CD4-positive, alpha-beta T cell treated with Interleukin-2 at 100 ng/mL for 4 hours (primary cell): ENCODE results near the gene LIMS2.

Experiments
- DNase-seq: peaks from one replicate; pipeline ENCODE4 v3.0.0-alpha.2; 2020; ENCODE audit warnings: low spot score

LIMS2 gene

DNA sequence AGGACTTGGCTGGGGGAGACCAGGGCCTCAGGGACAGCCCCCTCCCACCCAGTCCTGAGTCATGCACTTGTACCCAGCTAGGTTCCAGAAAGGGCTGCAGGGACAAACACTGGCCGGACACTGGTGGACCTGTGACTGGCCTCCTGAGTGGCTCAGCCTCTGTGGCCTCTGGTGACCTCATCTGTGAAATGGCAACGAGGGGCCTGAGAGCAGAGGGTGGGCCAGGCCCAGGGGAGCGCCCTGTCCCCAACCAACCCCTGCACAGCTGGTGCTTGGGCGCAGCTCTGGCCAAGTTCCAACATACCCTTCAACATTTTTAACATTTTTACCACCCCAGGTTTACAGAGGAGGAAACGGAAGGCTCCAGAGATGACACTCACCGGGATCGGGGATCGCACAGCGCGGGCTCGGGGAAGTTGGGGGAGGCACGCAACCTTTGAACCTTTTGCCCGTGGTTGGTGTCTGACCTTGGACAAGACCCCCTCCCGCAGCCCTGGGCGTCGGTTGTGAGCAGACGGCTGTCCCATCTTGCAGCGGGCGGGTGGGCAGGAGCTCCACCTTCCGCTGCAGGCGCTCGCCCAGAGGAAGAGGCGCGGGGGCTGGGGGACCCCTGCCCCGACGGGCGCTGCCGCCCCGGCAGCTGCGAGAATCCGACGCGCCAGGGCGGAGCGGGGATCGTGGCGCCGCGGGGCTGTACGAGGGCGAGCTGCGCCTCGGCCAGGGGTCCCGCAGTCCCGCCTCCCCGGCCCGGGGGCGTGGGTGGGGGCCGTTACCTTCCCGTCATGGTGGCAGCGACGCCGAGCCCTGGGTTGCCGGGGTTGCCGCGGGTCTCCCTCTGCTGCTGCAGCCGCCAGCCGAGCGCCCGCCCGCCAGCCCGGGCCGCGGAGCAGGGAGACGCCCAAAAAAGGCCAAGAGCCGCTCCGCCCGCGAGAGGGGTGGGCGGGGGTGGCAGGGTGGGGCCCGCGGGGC, 805 bp downstream of the LIMS2 start:
- no peak for DNase-seq

DNA sequence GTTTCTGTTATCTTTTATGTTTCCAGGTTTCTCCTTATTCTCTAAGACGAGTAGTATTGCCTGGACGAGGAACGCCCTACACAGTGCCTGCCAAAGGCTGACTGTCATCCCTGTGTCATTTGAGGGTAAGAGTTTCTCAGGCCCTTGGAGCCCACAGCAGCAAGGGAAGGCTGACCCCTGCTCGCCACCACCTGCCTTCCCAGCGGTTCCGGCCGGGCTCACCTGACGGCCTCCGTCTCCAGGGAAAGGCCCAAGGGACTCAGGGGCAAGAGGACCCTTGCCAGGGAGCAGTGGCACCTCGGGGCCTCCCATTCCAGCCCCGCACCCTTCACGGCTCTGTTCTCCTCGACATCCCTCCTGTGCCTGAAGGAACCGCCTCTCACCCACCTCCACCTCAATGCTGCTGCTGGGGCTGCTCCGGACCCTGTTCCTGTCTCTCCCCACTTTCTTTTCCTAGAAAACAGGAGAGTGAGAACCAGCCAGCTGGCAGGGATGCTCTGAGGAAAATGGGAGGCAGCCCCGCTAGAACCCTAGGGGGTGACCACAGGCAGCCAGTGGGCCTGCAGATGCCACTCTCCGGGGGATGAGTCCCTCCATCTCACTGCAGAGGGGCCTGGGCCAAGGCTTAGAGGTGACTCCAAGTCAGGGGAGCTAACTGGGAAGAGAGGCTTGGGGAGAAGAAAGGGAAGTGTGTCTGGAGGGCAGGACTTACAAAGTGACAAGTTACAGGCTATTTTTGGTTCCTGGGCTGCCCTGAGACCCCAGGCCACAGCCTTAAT, 1.9 kb downstream of the LIMS2 start:
- no peak for DNase-seq

DNA sequence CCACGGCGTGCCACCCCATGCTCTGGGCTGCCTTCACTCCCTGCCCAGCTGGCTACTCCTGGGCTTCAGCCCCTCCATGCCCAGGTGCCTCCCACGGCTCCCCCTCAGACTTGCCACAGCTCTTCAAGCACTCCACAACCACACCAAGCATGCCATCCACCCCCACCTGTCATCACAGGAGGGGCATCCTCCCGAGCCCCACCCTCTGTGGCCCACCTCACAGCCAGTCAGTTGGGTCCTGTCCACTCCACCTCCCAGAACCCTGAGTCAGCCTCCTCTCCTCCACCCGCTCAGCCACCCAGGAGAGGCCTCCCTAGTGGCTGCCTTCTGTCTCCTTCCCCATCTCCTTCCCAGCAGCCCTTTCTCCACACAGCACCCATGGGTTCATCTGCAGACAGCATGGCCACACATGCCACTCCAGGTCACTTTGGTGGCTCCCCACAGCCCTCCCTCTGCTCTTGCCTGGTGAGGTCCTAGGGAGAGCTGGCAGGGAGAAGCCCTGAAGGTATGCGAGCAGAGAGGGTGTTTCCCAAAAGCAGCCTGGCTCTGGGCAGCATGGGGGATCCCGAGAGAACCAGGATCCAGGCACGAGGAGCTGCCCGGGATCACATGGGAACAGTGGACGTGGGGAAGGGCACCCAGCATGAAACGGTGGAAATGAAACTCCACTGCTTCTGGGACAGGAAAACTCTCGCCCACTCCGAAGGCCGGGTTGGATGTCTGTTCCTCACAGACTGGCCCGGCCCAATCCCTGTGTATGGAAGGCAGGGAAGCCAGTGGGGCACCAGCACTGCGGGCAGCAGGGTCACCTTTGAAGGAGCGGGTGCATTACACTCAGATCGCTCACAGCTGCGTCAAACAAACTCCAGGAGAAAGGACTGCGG, 2.7 kb downstream of the LIMS2 start:
- DNase-seq, result no peak

DNA sequence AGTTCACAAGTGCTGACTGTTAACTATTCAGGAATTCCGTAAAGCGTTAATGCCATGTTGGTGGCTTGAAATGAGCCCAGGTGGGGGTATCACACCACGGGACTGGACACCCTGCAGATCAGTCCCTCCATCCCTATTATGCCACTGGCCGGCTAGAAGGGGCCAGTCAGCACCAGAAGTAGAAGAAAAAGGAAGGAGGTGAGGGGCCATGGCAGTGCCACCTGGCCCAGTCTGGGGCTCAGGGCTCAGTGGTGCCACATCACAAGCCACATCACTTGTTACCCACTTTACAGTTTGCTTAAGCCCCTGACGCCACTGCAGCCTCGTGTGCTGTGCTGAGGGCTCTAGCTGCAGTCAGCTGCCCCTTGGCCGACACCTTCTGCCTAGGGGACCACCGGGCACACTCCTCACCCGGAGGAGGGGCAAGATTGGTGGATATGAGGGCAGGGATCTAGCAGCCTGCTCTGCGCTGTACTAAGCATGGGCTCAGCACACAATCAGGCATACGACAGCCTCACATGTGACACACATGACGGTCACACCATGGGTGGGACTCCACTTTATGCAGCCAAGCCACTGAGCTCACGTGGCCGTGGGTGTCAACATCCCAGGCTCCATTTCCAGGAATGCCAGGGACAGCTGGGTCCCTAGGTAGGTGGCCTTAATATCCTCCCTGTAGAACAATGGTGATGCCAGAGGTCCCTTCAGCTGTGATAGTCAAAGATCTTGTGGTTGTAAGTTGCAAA, 3.6 kb downstream of the LIMS2 start:
- DNase-seq, result no peak

DNA sequence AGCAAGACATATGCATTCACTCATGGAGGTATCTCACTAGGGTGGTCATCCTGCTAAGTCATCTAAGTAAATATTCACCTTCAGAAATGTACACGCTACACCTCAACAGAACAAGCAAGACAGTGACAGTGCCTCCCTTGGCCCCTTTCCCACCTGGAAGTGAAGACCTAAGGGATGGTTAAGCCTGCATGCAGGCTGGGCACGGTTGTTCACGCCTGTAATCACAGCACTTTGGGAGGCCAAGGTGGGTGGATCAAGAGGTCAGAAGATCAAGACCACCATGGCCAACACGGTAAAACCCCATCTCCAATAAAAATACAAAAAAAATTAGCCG, 4.4 kb downstream of the LIMS2 start:
- DNase-seq, result no peak

DNA sequence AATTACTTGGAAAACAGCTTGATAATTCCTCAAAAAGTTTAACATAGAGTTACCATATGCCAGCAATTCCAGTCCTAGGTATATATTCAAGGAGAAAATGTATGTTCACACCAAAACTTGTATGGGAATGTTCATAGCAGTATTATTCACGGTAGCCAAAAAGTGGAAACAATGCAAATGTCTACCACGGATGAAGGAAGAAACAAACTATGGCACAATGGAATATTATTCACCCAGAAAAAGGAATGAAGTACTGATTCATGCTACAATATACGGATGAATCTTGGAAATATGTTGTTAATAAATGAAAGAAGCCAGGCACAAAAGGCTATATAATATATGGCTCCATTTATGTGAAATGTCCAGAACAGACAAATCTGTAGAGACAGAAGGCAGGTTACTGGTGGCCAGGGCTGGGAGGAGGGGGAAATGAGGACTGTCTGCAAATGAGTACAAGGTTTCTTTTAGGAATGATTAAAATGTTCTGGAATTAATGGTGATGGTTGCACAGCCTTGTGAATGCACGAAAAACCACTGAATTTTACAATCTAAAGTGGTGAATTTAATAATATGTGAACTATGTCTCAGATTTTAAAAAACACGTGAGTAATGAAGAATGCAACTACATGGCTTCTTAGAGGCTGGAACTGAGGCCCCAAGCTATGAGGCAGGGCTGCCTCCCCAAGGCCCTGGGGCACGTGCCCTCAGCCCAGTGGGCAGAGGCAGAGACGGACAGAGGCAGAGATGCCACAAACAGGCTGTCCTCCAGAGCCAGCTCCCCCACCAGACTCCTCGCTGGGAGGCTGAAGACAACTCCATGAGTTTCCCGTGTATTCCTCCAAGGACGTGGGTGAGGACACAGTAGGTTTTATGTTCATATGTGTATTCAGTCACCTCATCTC, 5.0 kb downstream of the LIMS2 start:
- DNase-seq, result no peak

DNA sequence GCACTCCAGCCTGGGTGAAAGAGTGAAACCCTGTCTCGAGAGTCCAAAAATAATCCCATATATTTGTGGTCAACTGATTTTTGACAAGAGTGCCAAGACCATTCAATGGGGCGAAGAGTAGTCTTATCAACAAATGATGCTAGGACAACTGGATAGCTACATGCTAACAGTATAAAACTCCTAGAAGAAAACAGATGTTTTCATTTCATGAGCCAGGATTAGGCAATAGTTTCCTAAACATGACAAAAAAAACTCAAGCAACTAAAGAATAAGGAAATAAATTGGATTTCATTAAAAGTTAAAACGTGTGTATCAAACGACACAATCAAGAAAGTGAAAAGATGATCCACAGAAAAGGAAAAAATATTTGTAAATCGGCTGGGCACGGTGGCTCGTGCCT, 6.3 kb downstream of the LIMS2 start:
- no peak for DNase-seq

DNA sequence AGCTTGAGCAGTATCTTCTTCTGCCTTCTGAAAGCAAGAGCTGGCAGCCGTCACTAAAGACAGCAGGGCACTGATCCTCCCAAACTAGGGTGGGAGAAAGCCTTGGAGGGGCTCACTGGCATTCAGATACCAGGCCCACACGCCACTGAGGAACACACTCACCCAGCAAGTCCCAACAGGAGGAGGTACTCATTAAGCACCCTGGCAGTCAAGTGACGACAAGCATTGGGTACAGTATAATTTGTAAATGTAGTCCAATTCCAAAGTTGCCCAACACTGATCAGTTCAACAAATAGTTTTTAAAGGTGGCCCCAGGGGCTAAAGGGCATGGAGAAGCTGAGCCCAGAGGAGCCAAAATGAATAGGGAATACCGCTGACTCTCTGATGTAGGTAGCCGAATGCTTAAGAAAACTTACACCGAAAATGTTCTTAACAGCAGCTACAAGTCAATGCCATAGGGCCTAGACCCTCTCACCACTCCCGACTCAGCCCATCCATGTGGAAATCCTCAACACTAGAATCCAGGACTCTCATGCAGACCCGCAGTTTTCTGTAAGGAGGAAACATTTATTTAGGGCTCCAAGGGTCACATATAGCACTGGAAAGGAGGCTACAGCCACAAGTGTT, 9.9 kb downstream of the LIMS2 start:
- no peak for DNase-seq

DNA sequence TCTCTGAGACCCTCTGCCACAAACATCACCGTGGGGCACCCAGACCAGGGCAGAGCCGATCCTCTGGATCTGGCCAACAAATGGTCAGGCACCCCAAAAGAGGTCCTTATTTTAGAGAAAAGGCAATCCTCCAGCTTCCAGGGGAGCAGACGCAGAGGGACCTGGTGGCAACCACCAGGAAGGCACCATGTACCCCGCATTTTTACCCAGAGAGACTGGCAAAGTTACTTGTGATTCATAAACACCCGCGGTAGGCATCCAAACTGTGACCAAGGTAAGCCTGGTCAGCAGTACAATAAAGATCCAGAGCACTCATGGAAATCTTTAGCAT, 10.5 kb downstream of the LIMS2 start:
- DNase-seq, result no peak

DNA sequence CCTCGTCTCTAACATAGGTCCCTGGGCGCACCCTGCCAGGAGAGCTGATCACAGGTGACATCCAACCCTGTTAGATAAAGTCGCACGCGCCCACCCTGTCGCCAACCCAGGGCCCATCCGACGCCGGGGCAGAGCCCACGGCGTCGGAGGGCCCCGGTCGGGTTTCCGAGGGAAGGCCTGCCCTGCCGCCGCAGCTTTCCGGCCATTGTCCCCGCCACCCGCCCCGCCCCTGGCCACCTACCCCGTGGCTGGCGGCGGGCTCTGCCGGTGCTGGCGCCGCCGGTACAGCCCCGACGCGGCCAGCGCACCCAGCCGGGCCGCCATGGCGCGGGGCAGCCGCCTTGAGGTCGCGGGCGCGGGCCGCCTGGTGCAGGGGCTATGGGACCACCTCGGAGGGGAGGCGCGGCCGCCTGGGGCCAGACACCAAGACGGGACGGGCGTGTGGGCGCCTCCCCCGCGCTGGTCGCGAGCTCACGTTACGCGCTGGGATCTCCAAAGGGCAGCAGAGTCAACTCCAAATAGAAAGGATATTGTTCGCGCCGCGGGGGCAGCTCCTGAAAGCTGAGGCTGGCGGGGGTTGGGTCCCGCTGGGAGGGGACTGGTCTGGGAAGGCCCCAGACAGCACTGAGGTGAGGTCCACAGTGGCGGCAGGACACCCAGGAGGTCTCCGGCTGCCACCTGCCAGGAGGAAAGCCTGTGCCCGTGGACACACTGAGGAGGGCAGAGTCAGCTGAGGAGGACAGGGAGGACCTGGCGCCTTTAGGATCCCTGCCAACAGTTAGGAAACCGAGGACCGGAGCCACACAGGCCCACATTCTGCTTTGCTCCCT, 11.1 kb downstream of the LIMS2 start:
- DNase-seq, result no peak

DNA sequence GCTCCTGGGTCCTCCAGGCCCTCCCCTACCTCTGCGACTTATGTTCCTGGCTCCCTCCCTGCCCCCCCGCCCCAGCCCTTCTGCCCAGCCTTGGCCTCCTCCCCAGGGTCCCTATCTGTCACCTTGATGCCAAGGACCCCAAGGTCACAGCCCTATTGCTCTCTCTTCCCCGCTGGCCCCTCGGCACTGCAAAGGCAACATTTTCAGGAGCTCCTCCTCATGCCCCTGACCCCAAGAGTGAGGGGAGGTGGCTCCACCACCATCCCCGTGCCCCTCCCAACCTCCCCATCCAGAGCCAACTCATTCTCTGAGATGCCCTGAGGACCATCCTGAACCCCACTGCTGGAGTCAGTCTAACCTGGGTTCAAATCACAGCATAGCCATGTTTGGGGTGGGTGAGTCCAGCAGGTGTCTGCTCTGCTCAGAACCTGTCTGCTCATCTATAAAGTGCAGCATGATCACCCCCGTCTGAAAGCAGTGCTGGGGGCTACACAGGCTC, 11.7 kb downstream of the LIMS2 start:
- no peak for DNase-seq

DNA sequence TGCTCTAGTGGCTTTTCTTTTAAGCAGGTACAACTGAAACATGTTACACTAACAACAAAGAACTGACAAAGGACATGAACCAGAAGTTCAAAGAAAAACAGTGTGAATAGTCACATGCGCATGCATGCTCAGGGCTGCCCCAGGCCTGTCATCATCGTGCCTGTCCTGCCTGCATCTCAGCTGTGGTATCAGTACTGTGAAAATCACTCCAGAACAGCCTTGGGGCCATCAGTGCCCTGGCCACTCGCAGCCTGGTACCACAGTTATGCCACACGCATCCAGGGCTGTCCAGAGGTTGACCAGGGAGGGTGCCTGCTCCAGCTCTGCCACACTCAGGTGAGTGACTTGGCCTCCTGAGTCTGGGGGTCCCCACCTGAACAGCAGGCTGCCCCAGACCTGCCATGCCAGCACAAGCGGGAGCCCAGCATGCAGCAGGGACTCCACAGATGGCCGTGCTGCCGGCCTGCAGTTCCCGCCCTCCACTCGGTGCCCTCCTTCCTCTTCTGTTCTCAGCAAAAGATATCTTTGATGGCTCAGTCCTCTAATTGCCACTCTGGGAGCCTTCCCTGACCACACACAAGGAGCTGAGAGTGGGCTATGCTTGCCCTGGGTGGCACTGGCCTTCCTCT, 12.3 kb downstream of the LIMS2 start:
- DNase-seq, result no peak

DNA sequence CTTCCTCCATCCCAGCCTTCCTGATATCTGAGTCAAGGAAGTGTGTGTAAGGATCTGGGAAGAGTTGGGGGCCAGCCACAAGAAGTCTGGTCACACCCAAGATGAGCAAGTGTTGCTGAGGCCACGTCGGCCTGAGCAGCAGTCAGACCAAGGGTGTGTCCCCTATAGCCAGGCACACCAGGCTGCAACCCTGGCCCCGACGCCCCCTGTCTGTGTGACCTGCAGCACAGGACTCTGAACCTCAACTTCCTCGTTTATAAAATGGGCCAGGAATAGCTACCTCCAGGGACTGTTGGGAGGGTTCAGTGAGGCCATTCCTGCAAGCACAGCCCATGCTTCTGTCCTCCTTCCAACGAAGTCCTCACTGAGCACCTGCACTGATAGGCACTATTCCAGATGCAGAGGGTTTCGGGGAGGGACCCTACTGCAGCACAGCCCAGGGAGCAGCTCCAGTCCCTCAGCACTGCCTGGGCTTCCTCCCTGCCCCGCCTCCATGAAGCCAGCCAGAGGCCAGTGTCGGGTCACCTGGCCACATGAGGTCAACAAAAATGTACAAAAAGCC, 13.3 kb downstream of the LIMS2 start:
- no peak for DNase-seq

DNA sequence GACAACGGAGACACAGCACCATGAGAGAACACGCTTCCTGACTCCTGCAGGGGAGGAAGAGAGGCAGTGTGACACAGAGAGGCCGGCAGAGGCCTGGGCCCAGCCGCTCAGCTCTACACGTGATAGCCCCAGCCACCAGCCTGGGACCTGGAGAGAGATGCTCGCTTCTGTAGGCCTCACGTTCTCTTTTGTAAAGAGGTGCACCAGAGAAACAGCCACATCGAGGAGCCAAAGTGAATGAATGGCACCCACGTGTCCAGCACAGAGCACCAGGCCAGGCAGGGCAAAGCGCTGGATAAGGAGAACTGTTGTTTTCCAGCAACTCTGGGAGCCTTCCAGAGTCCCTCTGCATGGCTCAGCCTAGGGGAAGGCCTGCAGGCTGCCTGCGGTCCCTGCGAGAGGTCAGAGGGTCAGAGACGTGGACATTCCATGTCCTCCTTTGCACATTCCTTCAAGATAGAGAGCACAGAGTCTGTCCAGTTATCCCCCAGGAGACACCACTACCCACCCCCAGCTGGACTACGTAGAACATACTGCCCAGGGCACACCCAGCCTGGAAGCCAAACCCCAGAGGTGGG, 14.2 kb downstream of the LIMS2 start:
- DNase-seq, result no peak

DNA sequence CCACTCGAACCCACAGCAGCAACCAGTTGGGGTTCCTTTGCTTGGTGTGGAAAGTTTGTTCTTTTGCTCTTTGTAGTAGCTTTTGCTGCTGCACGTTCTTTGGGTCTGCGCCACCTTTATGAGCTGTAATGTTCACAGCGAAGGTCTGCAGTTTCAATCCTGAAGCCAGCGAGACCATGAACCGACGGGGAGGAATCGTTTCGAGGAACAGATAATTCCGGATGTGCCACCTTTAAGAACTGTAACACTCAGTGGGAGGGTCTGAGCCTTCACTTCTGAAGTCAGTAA, 15.1 kb downstream of the LIMS2 start:
- no peak for DNase-seq

DNA sequence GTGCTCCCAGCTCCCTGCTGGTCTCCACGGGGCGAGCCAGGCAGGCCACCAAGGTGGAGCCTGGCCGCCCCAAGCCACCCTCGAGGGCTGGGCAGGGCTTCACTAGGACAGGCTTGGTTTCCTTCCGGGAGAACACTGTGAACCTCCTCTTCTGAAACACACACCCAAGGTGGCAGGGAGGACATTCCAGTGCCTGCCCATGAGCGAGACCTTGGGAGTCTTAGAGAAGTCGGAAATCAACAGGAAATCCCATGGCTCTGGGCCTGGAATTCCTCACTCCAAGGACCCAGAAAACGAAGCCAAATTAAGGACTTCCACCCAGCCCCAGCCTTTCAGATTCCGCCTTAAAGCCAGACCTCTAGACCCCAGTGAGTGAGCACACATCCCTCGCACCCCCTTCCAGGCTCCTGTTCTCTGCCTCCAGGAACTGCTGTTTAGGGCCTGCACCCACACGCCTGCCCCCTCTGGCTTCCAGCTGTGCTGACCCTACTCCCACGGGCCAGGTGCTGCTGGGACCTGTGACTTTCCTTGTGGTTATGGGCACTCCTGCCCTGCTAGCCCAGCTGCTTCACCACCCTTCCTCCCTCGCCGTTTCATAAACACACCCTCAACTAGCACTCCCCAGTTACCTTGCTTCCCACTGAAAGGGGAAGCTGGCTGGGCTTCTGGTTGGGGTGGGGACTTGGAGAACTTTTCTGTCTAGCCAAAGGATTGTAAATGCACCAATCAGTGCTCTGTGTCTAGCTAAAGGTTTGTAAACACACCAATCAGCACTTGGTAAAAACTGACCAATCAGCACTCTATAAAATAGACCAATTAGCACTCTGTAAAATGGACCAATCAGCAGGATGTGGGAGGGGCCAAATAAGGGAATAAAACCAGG, 15.7 kb downstream of the LIMS2 start:
- no peak for DNase-seq
